IMR-90 (cell line): ENCODE results near the gene WDR46. TPM values are rescaled to one million over a fixed set of nuclear protein-coding genes. Genes with fewer than 3 reads are reported as not detected.

ENCODE experiments used
- microRNA-seq, 2 experiments: library from miRNA; stranded (forward) in 1 of 2; unstranded in 1 of 2; fragments of 10-50 nt in 1 of 2; fragments of <30 nt in 1 of 2; gene quantifications in 1 of 2; microRNA quantifications in 1 of 2; one replicate each; pipeline versions ENCODE3 to v1.1.0; 2013 to 2020; ENCODE audit not compliant: insufficient read depth in 1 of 2, insufficient read length in 1 of 2, unreplicated experiment in 1 of 2
- polyA plus RNA-seq, 3 experiments: library from polyadenylated mRNA; depleted of rRNA; stranded (reverse); fragments of >200 nt; gene quantifications; 2 replicates each; pipeline ENCODE4 v1.2.3, GENCODE V29; 2012; ENCODE audit warnings: low replicate concordance in 1 of 3
- total RNA-seq: library from RNA; depleted of rRNA; stranded (reverse); fragments of >200 nt; gene quantifications from 2 replicates; pipeline ENCODE4 v1.2.3, GENCODE V29; 2012; rRNA removed

Gene WDR46
- total and polyA plus RNA-seq, 2 of the 4 experiments (the other 2 are of a cell fraction): 73.8 to 81.6 TPM

Small RNAs within 50 kb of the gene (microRNA-seq; reads per million reads assigned to microRNA genes)
- not detected for gene MIR6834 (ENCODE audit: unreplicated experiment)
- gene MIR6873 (ENCODE audit: unreplicated experiment): not detected

Other genes with a start within 250 kb of the WDR46 start
- not detected in 2 replicates for gene HLA-DPA1, start 215.6 kb downstream of the WDR46 start, total RNA-seq
- not detected in 2 replicates for gene HLA-DPA1, start 215.6 kb downstream of the WDR46 start, polyA plus RNA-seq (2012; rRNA removed)
- 5.8 and 7.7 TPM in 2 replicates for gene HLA-DPB1, start 213.2 kb downstream of the WDR46 start, total RNA-seq
- gene HLA-DPB1, start 213.2 kb downstream of the WDR46 start, polyA plus RNA-seq (2012; rRNA removed): 9.7 and 10.7 TPM in 2 replicates
- under 0.01 TPM in 2 replicates for gene COL11A2, start 96.8 kb downstream of the WDR46 start, total RNA-seq
- gene COL11A2, start 96.8 kb downstream of the WDR46 start, polyA plus RNA-seq (2012; rRNA removed): 0.38 and 0.52 TPM in 2 replicates
- 16.7 and 18.6 TPM in 2 replicates for gene RXRB, start 88.6 kb downstream of the WDR46 start, total RNA-seq
- 46.9 and 53.7 TPM in 2 replicates for gene RXRB, start 88.6 kb downstream of the WDR46 start, polyA plus RNA-seq (2012; rRNA removed)
- 134 and 135 TPM in 2 replicates for gene SLC39A7, start 88.4 kb downstream of the WDR46 start, total RNA-seq
- 196 and 208 TPM in 2 replicates for gene SLC39A7, start 88.4 kb downstream of the WDR46 start, polyA plus RNA-seq (2012; rRNA removed)
- gene HSD17B8, start 84.6 kb downstream of the WDR46 start, total RNA-seq: 1.6 and 1.9 TPM in 2 replicates
- gene HSD17B8, start 84.6 kb downstream of the WDR46 start, polyA plus RNA-seq (2012; rRNA removed): 3.4 and 4.3 TPM in 2 replicates
- gene RING1, start 80.7 kb downstream of the WDR46 start, total RNA-seq: 14.9 and 16.4 TPM in 2 replicates
- gene RING1, start 80.7 kb downstream of the WDR46 start, polyA plus RNA-seq (2012; rRNA removed): 38.2 and 40.8 TPM in 2 replicates
- gene VPS52, start 17.4 kb downstream of the WDR46 start, total RNA-seq: 26.4 and 29.8 TPM in 2 replicates
- 54.6 and 57.8 TPM in 2 replicates for gene VPS52, start 17.4 kb downstream of the WDR46 start, polyA plus RNA-seq (2012; rRNA removed)
- 6,097 and 6,577 TPM in 2 replicates for gene RPS18, start 17.2 kb downstream of the WDR46 start, total RNA-seq
- gene RPS18, start 17.2 kb downstream of the WDR46 start, polyA plus RNA-seq (2012; rRNA removed): 8,417 and 8,876 TPM in 2 replicates
- 0.72 and 0.83 TPM in 2 replicates for gene B3GALT4, start 12.1 kb downstream of the WDR46 start, total RNA-seq
- gene B3GALT4, start 12.1 kb downstream of the WDR46 start, polyA plus RNA-seq (2012; rRNA removed): 0.49 and 0.70 TPM in 2 replicates
- gene PFDN6, start 362 bp upstream of the WDR46 start, total RNA-seq: 24.4 and 41.7 TPM in 2 replicates
- 76.5 and 92.1 TPM in 2 replicates for gene PFDN6, start 362 bp upstream of the WDR46 start, polyA plus RNA-seq (2012; rRNA removed)
- gene RGL2, start 9.7 kb upstream of the WDR46 start, total RNA-seq: 4.1 and 4.4 TPM in 2 replicates
- gene RGL2, start 9.7 kb upstream of the WDR46 start, polyA plus RNA-seq (2012; rRNA removed): 26.9 TPM in 2 replicates
- gene TAPBP, start 24.8 kb upstream of the WDR46 start, total RNA-seq: 12.5 and 13.1 TPM in 2 replicates
- 62.5 and 63.3 TPM in 2 replicates for gene TAPBP, start 24.8 kb upstream of the WDR46 start, polyA plus RNA-seq (2012; rRNA removed)
- gene ZBTB22, start 28.5 kb upstream of the WDR46 start, total RNA-seq: 5.8 and 6.8 TPM in 2 replicates
- 12.7 and 13.0 TPM in 2 replicates for gene ZBTB22, start 28.5 kb upstream of the WDR46 start, polyA plus RNA-seq (2012; rRNA removed)
- gene DAXX, start 33.7 kb upstream of the WDR46 start, total RNA-seq: 77.8 and 92.2 TPM in 2 replicates
- gene DAXX, start 33.7 kb upstream of the WDR46 start, polyA plus RNA-seq (2012; rRNA removed): 75.9 and 87.2 TPM in 2 replicates
- 33.9 and 35.3 TPM in 2 replicates for gene KIFC1, start 102.6 kb upstream of the WDR46 start, total RNA-seq
- gene KIFC1, start 102.6 kb upstream of the WDR46 start, polyA plus RNA-seq (2012; rRNA removed): 40.6 and 41.9 TPM in 2 replicates
- 9.0 and 12.2 TPM in 2 replicates for gene PHF1, start 121.8 kb upstream of the WDR46 start, total RNA-seq
- 47.2 and 50.8 TPM in 2 replicates for gene PHF1, start 121.8 kb upstream of the WDR46 start, polyA plus RNA-seq (2012; rRNA removed)
- gene CUTA, start 128.9 kb upstream of the WDR46 start, total RNA-seq: 122 and 136 TPM in 2 replicates
- gene CUTA, start 128.9 kb upstream of the WDR46 start, polyA plus RNA-seq (2012; rRNA removed): 427 and 483 TPM in 2 replicates
- gene SYNGAP1, start 130.8 kb upstream of the WDR46 start, total RNA-seq: 1.4 TPM in 2 replicates
- 15.3 and 17.0 TPM in 2 replicates for gene SYNGAP1, start 130.8 kb upstream of the WDR46 start, polyA plus RNA-seq (2012; rRNA removed)
- gene ZBTB9, start 165.3 kb upstream of the WDR46 start, total RNA-seq: 5.4 and 5.6 TPM in 2 replicates
- 4.7 and 5.9 TPM in 2 replicates for gene ZBTB9, start 165.3 kb upstream of the WDR46 start, polyA plus RNA-seq (2012; rRNA removed)